IMR-90 (cell line): ENCODE measurements around the gene PSAPL1. TPM values are rescaled to one million over a fixed set of nuclear protein-coding genes. Genes with fewer than 3 reads are reported as not detected.

Experiments used
- ATAC-seq: fragments of 200-7000 bp; cut with Tn5 transposase; 2 replicates; pipeline ENCODE4 v1.9.1; 2020; ENCODE audit warnings: low read depth, mild to moderate bottlenecking, moderate library complexity
- BruUV-seq: library from RNA; stranded (reverse); fragments of 400-500 nt; replicated peaks from 2 replicates; lab custom pipeline; 2021; lab: Mats Ljungman, UMichigan
- CTCF ChIA-PET: fragments of 300-600 bp; formaldehyde crosslinking; extraction: SDS; loops from one replicate; lab custom pipeline; 2021; ENCODE audit warnings: antibody characterized with exemption; lab: Yijun Ruan, JAX
- POLR2A ChIA-PET: fragments of 300-600 bp; sonication (Branson Sonifier 250); formaldehyde crosslinking; loops from one replicate; lab custom pipeline; 2022; ENCODE audit warnings: antibody characterized with exemption; ENCODE audit not compliant: unreplicated experiment; lab: Charles Lee
- DNase-seq: peaks from one replicate; pipeline ENCODE4 v3.0.0; 2013
- H2AFZ ChIP-seq: replicated peaks from 2 replicates; pipeline ENCODE3; 2013; ENCODE audit warnings: low read length, mild to moderate bottlenecking; ENCODE audit not compliant: poor library complexity
- H2AK5ac ChIP-seq: 2 replicates; pipeline ENCODE4 v1.6.1; 2013; ENCODE audit warnings: low read depth, low read length, inconsistent platforms
- H2AK9ac ChIP-seq: replicated peaks from 2 replicates; pipeline ENCODE3; 2013; ENCODE audit warnings: mild to moderate bottlenecking, low read depth, low read length, moderate library complexity; ENCODE audit not compliant: poor library complexity
- H2BK120ac ChIP-seq: 2 replicates; pipeline ENCODE4 v1.6.1; 2013; ENCODE audit warnings: low read depth, low read length, inconsistent platforms
- H2BK15ac ChIP-seq: 3 replicates; pipeline ENCODE4 v1.6.1; 2013; ENCODE audit warnings: low read depth, low read length, inconsistent platforms
- H2BK20ac ChIP-seq: 2 replicates; pipeline ENCODE4 v1.6.1; 2013; ENCODE audit warnings: low read depth, mild to moderate bottlenecking, inconsistent platforms, low read length, moderate library complexity
- H2BK5ac ChIP-seq: 2 replicates; pipeline ENCODE4 v1.6.1; 2013; ENCODE audit warnings: mild to moderate bottlenecking, low read depth, low read length, inconsistent platforms; ENCODE audit not compliant: poor library complexity, severe bottlenecking
- H3K14ac ChIP-seq: replicated peaks from 2 replicates; pipeline ENCODE4 v1.6.1; 2013; ENCODE audit warnings: low read depth, low read length, inconsistent platforms
- H3K18ac ChIP-seq: 2 replicates; pipeline ENCODE4 v1.6.1; 2013; ENCODE audit warnings: low read depth, low read length, control low read depth
- H3K23ac ChIP-seq: 2 replicates; pipeline ENCODE4 v1.6.1; 2013; ENCODE audit warnings: low read depth, low read length, inconsistent platforms
- H3K27ac ChIP-seq: 2 replicates; pipeline ENCODE4 v1.5.1; 2013; ENCODE audit warnings: mild to moderate bottlenecking, control low read depth, low read length; ENCODE audit not compliant: insufficient read depth
- H3K27me3 ChIP-seq: 2 replicates; pipeline ENCODE4 v1.6.1; 2013; ENCODE audit warnings: low read length; ENCODE audit not compliant: control insufficient read depth, insufficient read depth
- H3K36me3 ChIP-seq: 2 replicates; pipeline ENCODE4 v1.6.1; 2013; ENCODE audit warnings: low read length, mixed read lengths; ENCODE audit not compliant: control insufficient read depth, insufficient read depth
- H3K4ac ChIP-seq: 2 replicates; pipeline ENCODE4 v1.6.1; 2013; ENCODE audit warnings: low read depth, low read length, inconsistent platforms
- H3K4me1 ChIP-seq: 2 replicates; pipeline ENCODE4 v1.6.1; 2013; ENCODE audit warnings: low read length, mixed read lengths; ENCODE audit not compliant: control insufficient read depth, insufficient read depth
- H3K4me2 ChIP-seq: 2 replicates; pipeline ENCODE4 v1.6.1; 2013; ENCODE audit warnings: low read depth, mild to moderate bottlenecking, control low read depth, low read length, moderate library complexity
- H3K4me3 ChIP-seq: 2 replicates; pipeline ENCODE4 v1.5.1; 2013; ENCODE audit warnings: low read depth, mild to moderate bottlenecking, control low read depth, low read length, moderate library complexity; ENCODE audit not compliant: insufficient read depth
- H3K56ac ChIP-seq: 2 replicates; pipeline ENCODE4 v1.6.1; 2013; ENCODE audit warnings: low read length, inconsistent platforms; ENCODE audit not compliant: insufficient read depth; ENCODE audit errors: extremely low read depth
- H3K79me1 ChIP-seq, 2 experiments: 2 replicates each; pipeline ENCODE4 v1.6.1; 2013; ENCODE audit warnings: low read length in 2 of 2, inconsistent platforms in 1 of 2, low read depth in 1 of 2
- H3K9ac ChIP-seq: 2 replicates; pipeline ENCODE4 v1.6.1; 2013; ENCODE audit warnings: low read depth, low read length, control low read depth
- H3K9me1 ChIP-seq: 2 replicates; pipeline ENCODE4 v1.6.1; 2013; ENCODE audit warnings: low read length, inconsistent platforms; ENCODE audit not compliant: insufficient read depth
- H3K9me3 ChIP-seq: 2 replicates; pipeline ENCODE4 v1.6.1; 2013; ENCODE audit warnings: low read length; ENCODE audit not compliant: control insufficient read depth, insufficient read depth
- H4K20me1 ChIP-seq: 2 replicates; pipeline ENCODE4 v1.6.1; 2013; ENCODE audit warnings: low read length, inconsistent platforms; ENCODE audit not compliant: insufficient read depth
- H4K5ac ChIP-seq: 2 replicates; pipeline ENCODE4 v1.6.1; 2013; ENCODE audit warnings: mild to moderate bottlenecking, low read depth, low read length, control low read depth
- H4K8ac ChIP-seq, 2 experiments: 2 replicates each; pipeline ENCODE4 v1.6.1; 2013; ENCODE audit warnings: low read depth in 2 of 2, low read length in 2 of 2, control low read depth in 1 of 2, inconsistent platforms in 1 of 2
- H4K91ac ChIP-seq: 2 replicates; pipeline ENCODE4 v1.6.1; 2013; ENCODE audit warnings: low read depth, low read length, inconsistent platforms; ENCODE audit not compliant: insufficient read depth
- BHLHE40 ChIP-seq: fragments of 150-350 bp; IDR thresholded peaks from 2 replicates; pipeline ENCODE4 v1.6.1; 2016; ENCODE audit warnings: mild to moderate bottlenecking, low read depth, low read length
- CEBPB ChIP-seq: IDR thresholded peaks from 2 replicates; pipeline ENCODE4 v1.6.1; 2012; ENCODE audit warnings: low read depth, low read length, improper control_type of control experiment
- CHD1 ChIP-seq: IDR thresholded peaks from 2 replicates; pipeline ENCODE4 v1.6.1; 2012; ENCODE audit warnings: low read depth, low read length, improper control_type of control experiment
- CTCF ChIP-seq: conservative IDR thresholded peaks from 2 replicates; pipeline ENCODE4 v1.5.1; 2012; ENCODE audit warnings: mild to moderate bottlenecking, low read depth, low read length, improper control_type of control experiment
- FOS ChIP-seq: fragments of 150-350 bp; IDR thresholded peaks from 2 replicates; pipeline ENCODE4 v1.6.1; 2016; ENCODE audit warnings: low read depth, low read length
- MAZ ChIP-seq: IDR thresholded peaks from 2 replicates; pipeline ENCODE4 v1.6.1; 2012; ENCODE audit warnings: low read depth, mild to moderate bottlenecking, low read length, improper control_type of control experiment, moderate library complexity, borderline replicate concordance
- MXI1 ChIP-seq: IDR thresholded peaks from 2 replicates; pipeline ENCODE4 v1.6.1; 2012; ENCODE audit warnings: low read depth, mild to moderate bottlenecking, low read length, moderate library complexity, borderline replicate concordance
- NFE2L2 ChIP-seq: fragments of 150-350 bp; IDR thresholded peaks from 2 replicates; pipeline ENCODE4 v1.6.1; 2016; ENCODE audit warnings: low read depth, mild to moderate bottlenecking, low read length
- POLR2A ChIP-seq: IDR thresholded peaks from 2 replicates; pipeline ENCODE4 v1.6.1; 2012; ENCODE audit warnings: mild to moderate bottlenecking, low read depth, low read length
- RCOR1 ChIP-seq: IDR thresholded peaks from 2 replicates; pipeline ENCODE4 v1.6.1; 2012; ENCODE audit warnings: mild to moderate bottlenecking, low read length, improper control_type of control experiment; ENCODE audit not compliant: insufficient replicate concordance
- WGBS, 2 experiments: methylation state at CpG; one replicate each; pipeline versions ENCODE4 v1.1.5 to v1.1.7; 2013; ENCODE audit warnings: missing lambda C conversion rate in 2 of 2; ENCODE audit not compliant: insufficient read length in 1 of 2; ENCODE audit errors: extremely low coverage in 2 of 2; 5-methylcytosine and 5-hydroxymethylcytosine counted together
- dilution Hi-C: fragments of 300-500 bp; cut with HindIII; formaldehyde crosslinking; loops from one replicate; pipeline ENCODE4 v1.14.3; 2018; ENCODE audit warnings: low sequenced_read_pairs; ENCODE audit not compliant: unreplicated experiment
- in situ Hi-C: fragments of 300-500 bp; cut with MboI; formaldehyde crosslinking; loops from 3 replicates; pipeline ENCODE4 v1.14.3; 2019; ENCODE audit warnings: low sequenced_read_pairs, inconsistent platforms, mixed read lengths
- intact Hi-C: fragments of 100-400 bp; cut with micrococcal nuclease; formaldehyde crosslinking; loops from 2 replicates; pipeline ENCODE4 v1.10.0; 2022
- polyA plus RNA-seq, 3 experiments: library from polyadenylated mRNA; depleted of rRNA; stranded (reverse); fragments of >200 nt; gene quantifications; 2 replicates each; pipeline ENCODE4 v1.2.3, GENCODE V29; 2012; ENCODE audit warnings: low replicate concordance in 1 of 3
- total RNA-seq: library from RNA; depleted of rRNA; stranded (reverse); fragments of >200 nt; gene quantifications from 2 replicates; pipeline ENCODE4 v1.2.3, GENCODE V29; 2012
- TF ChIP-seq, protein P1 (sequence below): fragments of 150-350 bp; IDR thresholded peaks from 2 replicates; pipeline ENCODE4 v1.6.1; 2016; ENCODE audit warnings: low read depth, mild to moderate bottlenecking, low read length, moderate library complexity, borderline replicate concordance
- TF ChIP-seq, protein P2 (sequence below): fragments of 150-350 bp; IDR thresholded peaks from 2 replicates; pipeline ENCODE4 v1.6.1; 2017; ENCODE audit warnings: mild to moderate bottlenecking, antibody characterized with exemption, low read length, low read depth

PSAPL1 gene
- total and polyA plus RNA-seq, 2 of the 4 experiments (the other 2 are of a cell fraction) = not detected

- no peaks in the 10 kb centered on the region for H3K36me3 ChIP-seq
- H3K4me2 ChIP-seq = no peak overlapping the region
- no TSS peak for BruUV-seq
- no peaks in the 10 kb centered on the region for H3K9me1 ChIP-seq
- no peak overlapping the region for H3K56ac ChIP-seq
- intact Hi-C loops (no loop called here), dilution Hi-C loops (no loop called here), in situ Hi-C loops (no loop called here)
- H3K9me3 ChIP-seq = no peaks in the 10 kb centered on the region
- no peak overlapping the region for H4K91ac ChIP-seq
- H3K9ac ChIP-seq = no peak overlapping the region
- H3K79me1 ChIP-seq = no peaks in the 10 kb centered on the region
- no peak overlapping the region for H2BK20ac ChIP-seq
- no peak overlapping the region for H3K4me3 ChIP-seq
- no peak overlapping the region for H2BK5ac ChIP-seq
- H3K14ac ChIP-seq = no peak overlapping the region
- ATAC-seq (no peak), DNase-seq (no peak)
- H2AFZ ChIP-seq = no peak overlapping the region
- no peak overlapping the region for H4K5ac ChIP-seq
- H3K27me3 ChIP-seq = peaks cover 3% of the 10 kb centered on the region
- H4K8ac ChIP-seq = no peak overlapping the region
- ChIA-PET CTCF (no interaction called here), POLR2A (no interaction called here)
- H3K4me1 ChIP-seq = no peaks in the 10 kb centered on the region
- no peak overlapping the region for H3K27ac ChIP-seq
- WGBS, 2 experiments = 82% methylated on average over 9 of the region's 26 CpGs; no CpG with 5 or more reads in 1 of the 2 experiments
- no peaks in the 10 kb centered on the region for H4K20me1 ChIP-seq
- no peak overlapping the region for H3K23ac ChIP-seq
- no peak overlapping the region for H3K4ac ChIP-seq
- H2BK15ac ChIP-seq = no peak overlapping the region
- no peak overlapping the region for H2AK9ac ChIP-seq
- no peak overlapping the region for H3K18ac ChIP-seq
- no peak overlapping the region for H2BK120ac ChIP-seq
- H2AK5ac ChIP-seq = no peak overlapping the region
- no peak for TF ChIP-seq FOS
- TF ChIP-seq BHLHE40 = no peak
- TF ChIP-seq CTCF = no peak
- TF ChIP-seq, protein P1, sequence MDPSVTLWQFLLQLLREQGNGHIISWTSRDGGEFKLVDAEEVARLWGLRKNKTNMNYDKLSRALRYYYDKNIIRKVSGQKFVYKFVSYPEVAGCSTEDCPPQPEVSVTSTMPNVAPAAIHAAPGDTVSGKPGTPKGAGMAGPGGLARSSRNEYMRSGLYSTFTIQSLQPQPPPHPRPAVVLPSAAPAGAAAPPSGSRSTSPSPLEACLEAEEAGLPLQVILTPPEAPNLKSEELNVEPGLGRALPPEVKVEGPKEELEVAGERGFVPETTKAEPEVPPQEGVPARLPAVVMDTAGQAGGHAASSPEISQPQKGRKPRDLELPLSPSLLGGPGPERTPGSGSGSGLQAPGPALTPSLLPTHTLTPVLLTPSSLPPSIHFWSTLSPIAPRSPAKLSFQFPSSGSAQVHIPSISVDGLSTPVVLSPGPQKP = no peak
- no peak for TF ChIP-seq CEBPB
- TF ChIP-seq, protein P2, sequence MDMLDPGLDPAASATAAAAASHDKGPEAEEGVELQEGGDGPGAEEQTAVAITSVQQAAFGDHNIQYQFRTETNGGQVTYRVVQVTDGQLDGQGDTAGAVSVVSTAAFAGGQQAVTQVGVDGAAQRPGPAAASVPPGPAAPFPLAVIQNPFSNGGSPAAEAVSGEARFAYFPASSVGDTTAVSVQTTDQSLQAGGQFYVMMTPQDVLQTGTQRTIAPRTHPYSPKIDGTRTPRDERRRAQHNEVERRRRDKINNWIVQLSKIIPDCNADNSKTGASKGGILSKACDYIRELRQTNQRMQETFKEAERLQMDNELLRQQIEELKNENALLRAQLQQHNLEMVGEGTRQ = no peak
- no peak for TF ChIP-seq POLR2A
- TF ChIP-seq CHD1 = no peak
- no peak for TF ChIP-seq MAZ
- no peak for TF ChIP-seq NFE2L2
- TF ChIP-seq MXI1 = no peak
- TF ChIP-seq RCOR1 = no peak
These were observed 477 bp downstream of the PSAPL1 start for GRCh38 chr4:7434141-7434765.
